ENCODE data around the gene PCBP4. TPM values are rescaled to one million over a fixed set of nuclear protein-coding genes. Genes with fewer than 3 reads are reported as not detected.

PCBP4 gene
- total and polyA plus RNA-seq, 8 donors = 29.7 to 58.0 (median 45.6) TPM

DNA sequence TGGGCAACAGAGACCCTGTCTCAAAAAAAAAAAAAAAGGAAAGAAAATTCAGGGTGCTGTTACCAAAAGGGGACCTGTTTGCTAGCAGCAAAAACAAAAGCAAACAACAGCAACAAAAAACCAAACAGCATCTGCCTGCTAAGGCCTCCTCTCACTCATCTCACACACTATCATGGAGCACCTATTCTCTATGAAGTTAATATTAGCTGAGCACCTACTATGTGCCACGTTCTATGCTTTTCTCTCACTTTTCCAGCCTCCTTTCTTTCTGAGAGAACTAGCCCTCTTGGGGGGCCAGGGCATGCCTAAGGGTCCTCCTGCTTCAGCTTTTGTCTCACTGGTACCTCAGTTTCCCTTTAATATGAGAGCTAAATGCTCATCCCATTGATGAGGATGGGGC lies 12.5 kb downstream of the PCBP4 start:
- TF ChIP-seq, protein P1, sequence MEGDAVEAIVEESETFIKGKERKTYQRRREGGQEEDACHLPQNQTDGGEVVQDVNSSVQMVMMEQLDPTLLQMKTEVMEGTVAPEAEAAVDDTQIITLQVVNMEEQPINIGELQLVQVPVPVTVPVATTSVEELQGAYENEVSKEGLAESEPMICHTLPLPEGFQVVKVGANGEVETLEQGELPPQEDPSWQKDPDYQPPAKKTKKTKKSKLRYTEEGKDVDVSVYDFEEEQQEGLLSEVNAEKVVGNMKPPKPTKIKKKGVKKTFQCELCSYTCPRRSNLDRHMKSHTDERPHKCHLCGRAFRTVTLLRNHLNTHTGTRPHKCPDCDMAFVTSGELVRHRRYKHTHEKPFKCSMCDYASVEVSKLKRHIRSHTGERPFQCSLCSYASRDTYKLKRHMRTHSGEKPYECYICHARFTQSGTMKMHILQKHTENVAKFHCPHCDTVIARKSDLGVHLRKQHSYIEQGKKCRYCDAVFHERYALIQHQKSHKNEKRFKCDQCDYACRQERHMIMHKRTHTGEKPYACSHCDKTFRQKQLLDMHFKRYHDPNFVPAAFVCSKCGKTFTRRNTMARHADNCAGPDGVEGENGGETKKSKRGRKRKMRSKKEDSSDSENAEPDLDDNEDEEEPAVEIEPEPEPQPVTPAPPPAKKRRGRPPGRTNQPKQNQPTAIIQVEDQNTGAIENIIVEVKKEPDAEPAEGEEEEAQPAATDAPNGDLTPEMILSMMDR (IDR thresholded peaks at IDR 0.05) = no peak
- no peak overlapping the region for H3K4me3 ChIP-seq
- no peak overlapping the region for H3K27ac ChIP-seq
- no peak for DNase-seq
- peaks cover 0 to 25% of the 10 kb centered on the region in 2 donors for H3K27me3 ChIP-seq
- peaks cover 6 to 25% of the 10 kb centered on the region in 2 donors for H3K4me1 ChIP-seq
- H3K36me3 ChIP-seq = peaks cover 0 to 20% of the 10 kb centered on the region in 2 donors
- intact Hi-C loops (cut with DNase I) = no loop called here
- H3K9me3 ChIP-seq = no peaks in the 10 kb centered on the region
- no peak for ATAC-seq

GRCh38 chr3:51954105-51954504 lies 13.1 kb downstream of the PCBP4 start:
- H3K27me3 ChIP-seq = peaks cover 0 to 25% of the 10 kb centered on the region in 2 donors
- H3K27ac ChIP-seq = no peak overlapping the region
- peaks cover 6 to 25% of the 10 kb centered on the region in 2 donors for H3K4me1 ChIP-seq
- no peak for DNase-seq
- intact Hi-C loops (cut with DNase I) = no loop called here
- H3K4me3 ChIP-seq = no peak overlapping the region
- H3K9me3 ChIP-seq = no peaks in the 10 kb centered on the region
- TF ChIP-seq, protein P1 (IDR thresholded peaks at IDR 0.05) = no peak
- peaks cover 0 to 18% of the 10 kb centered on the region in 2 donors for H3K36me3 ChIP-seq
- ATAC-seq = no peak

DNA sequence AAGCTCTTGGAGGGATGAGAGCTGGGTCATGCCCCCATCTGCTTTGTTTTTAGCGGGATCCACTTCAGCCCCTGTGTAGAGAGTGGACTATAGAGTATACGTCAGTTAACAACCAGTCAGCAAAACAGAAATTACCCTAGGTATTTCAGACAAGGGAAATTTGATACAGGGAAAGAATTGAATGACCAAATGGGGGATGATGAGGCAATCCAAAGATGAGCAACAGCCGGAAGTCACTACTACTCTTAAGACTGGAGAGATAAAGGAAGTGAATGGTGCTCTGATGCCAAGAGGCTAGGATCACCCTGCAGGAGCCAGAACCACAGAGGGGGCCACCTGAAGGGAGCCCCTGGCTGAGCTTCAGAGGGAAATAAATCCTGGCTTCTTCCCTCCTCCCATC lies 13.8 kb downstream of the PCBP4 start:
- DNase-seq (peak in 1 of 4 donors; percentile 5), ATAC-seq (no peak)
- TF ChIP-seq, protein P1 (IDR thresholded peaks at IDR 0.05) = no peak
- Histone ChIP-seq H3K4me3 (no peak overlapping the region), H3K9me3 (no peaks in the 10 kb centered on the region), H3K27ac (no peak overlapping the region), H3K36me3 (peaks cover 0 to 18% of the 10 kb centered on the region in 2 donors), H3K27me3 (peaks cover 0 to 25% of the 10 kb centered on the region in 2 donors), H3K4me1 (peaks cover 6 to 25% of the 10 kb centered on the region in 2 donors)
- intact Hi-C loops (cut with DNase I) = no loop called here

GRCh38 chr3:51950899-51951298 lies 16.4 kb downstream of the PCBP4 start:
- ATAC-seq (no peak), DNase-seq (peak in 1 of 4 donors; percentile 1)
- peaks cover 0 to 13% of the 10 kb centered on the region in 2 donors for H3K27me3 ChIP-seq
- H3K4me3 ChIP-seq = no peak overlapping the region
- H3K27ac ChIP-seq = no peak overlapping the region
- no peaks in the 10 kb centered on the region for H3K9me3 ChIP-seq
- peaks cover 0 to 19% of the 10 kb centered on the region in 2 donors for H3K36me3 ChIP-seq
- peaks cover 0 to 15% of the 10 kb centered on the region in 2 donors for H3K4me1 ChIP-seq
- TF ChIP-seq, protein P1 (IDR thresholded peaks at IDR 0.05) = no peak
- intact Hi-C loops (cut with DNase I) = no loop called here

GRCh38 chr3:51949121-51949520 lies 18.1 kb downstream of the PCBP4 start:
- Histone ChIP-seq H3K27me3 (no peaks in the 10 kb centered on the region), H3K36me3 (peaks cover 0 to 27% of the 10 kb centered on the region in 2 donors), H3K4me3 (no peak overlapping the region), H3K4me1 (peaks cover 0 to 2% of the 10 kb centered on the region in 2 donors), H3K9me3 (no peaks in the 10 kb centered on the region), H3K27ac (no peak overlapping the region)
- TF ChIP-seq, protein P1 (IDR thresholded peaks at IDR 0.05) = no peak
- no peak for ATAC-seq
- intact Hi-C loops (cut with DNase I) = no loop called here
- DNase-seq = peak in 1 of 4 donors; percentile 17

Data from left lung (tissue), 10 donors.